K562 (cell line): ENCODE data around the gene DISC1.
"Not testable (repeated sequence)": the region's sequence is repeated elsewhere in the genome, so short reads cannot be mapped to it uniquely, and the experiment has no call there.

Experiments
- CEBPB ChIP-seq: fragments of 450-650 bp; IDR thresholded peaks from 2 replicates; pipeline ENCODE4 v1.6.1; 2016; ENCODE audit warnings: missing genetic modification characterization, missing compliant biosample characterization
- HDGF ChIP-seq: fragments of 450-650 bp; IDR thresholded peaks from 2 replicates; pipeline ENCODE4 v1.6.1; 2016
- MIER1 ChIP-seq: fragments of 450-650 bp; IDR thresholded peaks from 2 replicates; pipeline ENCODE4 v1.6.1; 2016; ENCODE audit warnings: antibody characterized with exemption, mild to moderate bottlenecking, low read depth
- RCOR1 ChIP-seq, 2 experiments: IDR thresholded peaks; 2 replicates each; pipeline ENCODE4 v1.6.1; 2012; ENCODE audit warnings: low read depth in 2 of 2, low read length in 2 of 2, borderline replicate concordance in 1 of 2, improper control_type of control experiment in 1 of 2
- SMC3 ChIP-seq: conservative IDR thresholded peaks from 2 replicates; pipeline ENCODE4 v1.6.1; 2011; ENCODE audit warnings: low read depth, low read length, improper control_type of control experiment; ENCODE audit not compliant: insufficient read depth
- ZEB2 ChIP-seq: fragments of 450-650 bp; IDR thresholded peaks from 2 replicates; pipeline ENCODE4 v1.6.1; 2016
- ZKSCAN1 ChIP-seq: fragments of 150-350 bp; IDR thresholded peaks from 2 replicates; pipeline ENCODE4 v1.6.1; 2016; ENCODE audit warnings: low read depth, low read length

- not testable (repeated sequence) for TF ChIP-seq SMC3; ZKSCAN1; MIER1; CEBPB (tag); ZEB2; HDGF; RCOR1 (IDR thresholded peaks at IDR 0.05; ENCODE audit: borderline replicate concordance in 1 of 2, low read depth in 2 of 2, low read length in 2 of 2)
These were observed 102.4 kb downstream of the DISC1 start for GRCh38 chr1:231728987-231729386.
